IMR-90 (cell line): Measurements from ENCODE around the gene MBD2. TPM values are rescaled to one million over a fixed set of nuclear protein-coding genes. Genes with fewer than 3 reads are reported as not detected.

Experiments used
- ATAC-seq: fragments of 200-7000 bp; cut with Tn5 transposase; 2 replicates; pipeline ENCODE4 v1.9.1; 2020; ENCODE audit warnings: low read depth, mild to moderate bottlenecking, moderate library complexity
- BruUV-seq: library from RNA; stranded (reverse); fragments of 400-500 nt; replicated peaks from 2 replicates; lab custom pipeline; 2021; lab: Mats Ljungman, UMichigan
- CTCF ChIA-PET: fragments of 300-600 bp; formaldehyde crosslinking; extraction: SDS; loops from one replicate; lab custom pipeline; 2021; ENCODE audit warnings: antibody characterized with exemption; lab: Yijun Ruan, JAX
- POLR2A ChIA-PET: fragments of 300-600 bp; sonication (Branson Sonifier 250); formaldehyde crosslinking; loops from one replicate; lab custom pipeline; 2022; ENCODE audit warnings: antibody characterized with exemption; ENCODE audit not compliant: unreplicated experiment; lab: Charles Lee
- DNase-seq: peaks from one replicate; pipeline ENCODE4 v3.0.0; 2013
- H2AFZ ChIP-seq: replicated peaks from 2 replicates; pipeline ENCODE3; 2013; ENCODE audit warnings: low read length, mild to moderate bottlenecking; ENCODE audit not compliant: poor library complexity
- H2AK5ac ChIP-seq: 2 replicates; pipeline ENCODE4 v1.6.1; 2013; ENCODE audit warnings: low read depth, low read length, inconsistent platforms
- H2AK9ac ChIP-seq: replicated peaks from 2 replicates; pipeline ENCODE3; 2013; ENCODE audit warnings: mild to moderate bottlenecking, low read depth, low read length, moderate library complexity; ENCODE audit not compliant: poor library complexity
- H2BK120ac ChIP-seq: 2 replicates; pipeline ENCODE4 v1.6.1; 2013; ENCODE audit warnings: low read depth, low read length, inconsistent platforms
- H2BK15ac ChIP-seq: 3 replicates; pipeline ENCODE4 v1.6.1; 2013; ENCODE audit warnings: low read depth, low read length, inconsistent platforms
- H2BK20ac ChIP-seq: 2 replicates; pipeline ENCODE4 v1.6.1; 2013; ENCODE audit warnings: low read depth, mild to moderate bottlenecking, inconsistent platforms, low read length, moderate library complexity
- H2BK5ac ChIP-seq: 2 replicates; pipeline ENCODE4 v1.6.1; 2013; ENCODE audit warnings: mild to moderate bottlenecking, low read depth, low read length, inconsistent platforms; ENCODE audit not compliant: poor library complexity, severe bottlenecking
- H3K14ac ChIP-seq: replicated peaks from 2 replicates; pipeline ENCODE4 v1.6.1; 2013; ENCODE audit warnings: low read depth, low read length, inconsistent platforms
- H3K18ac ChIP-seq: 2 replicates; pipeline ENCODE4 v1.6.1; 2013; ENCODE audit warnings: low read depth, low read length, control low read depth
- H3K23ac ChIP-seq: 2 replicates; pipeline ENCODE4 v1.6.1; 2013; ENCODE audit warnings: low read depth, low read length, inconsistent platforms
- H3K27ac ChIP-seq: 2 replicates; pipeline ENCODE4 v1.5.1; 2013; ENCODE audit warnings: mild to moderate bottlenecking, control low read depth, low read length; ENCODE audit not compliant: insufficient read depth
- H3K27me3 ChIP-seq: 2 replicates; pipeline ENCODE4 v1.6.1; 2013; ENCODE audit warnings: low read length; ENCODE audit not compliant: control insufficient read depth, insufficient read depth
- H3K36me3 ChIP-seq: 2 replicates; pipeline ENCODE4 v1.6.1; 2013; ENCODE audit warnings: low read length, mixed read lengths; ENCODE audit not compliant: control insufficient read depth, insufficient read depth
- H3K4ac ChIP-seq: 2 replicates; pipeline ENCODE4 v1.6.1; 2013; ENCODE audit warnings: low read depth, low read length, inconsistent platforms
- H3K4me1 ChIP-seq: 2 replicates; pipeline ENCODE4 v1.6.1; 2013; ENCODE audit warnings: low read length, mixed read lengths; ENCODE audit not compliant: control insufficient read depth, insufficient read depth
- H3K4me2 ChIP-seq: 2 replicates; pipeline ENCODE4 v1.6.1; 2013; ENCODE audit warnings: low read depth, mild to moderate bottlenecking, control low read depth, low read length, moderate library complexity
- H3K4me3 ChIP-seq: 2 replicates; pipeline ENCODE4 v1.5.1; 2013; ENCODE audit warnings: low read depth, mild to moderate bottlenecking, control low read depth, low read length, moderate library complexity; ENCODE audit not compliant: insufficient read depth
- H3K56ac ChIP-seq: 2 replicates; pipeline ENCODE4 v1.6.1; 2013; ENCODE audit warnings: low read length, inconsistent platforms; ENCODE audit not compliant: insufficient read depth; ENCODE audit errors: extremely low read depth
- H3K79me1 ChIP-seq, 2 experiments: 2 replicates each; pipeline ENCODE4 v1.6.1; 2013; ENCODE audit warnings: low read length in 2 of 2, inconsistent platforms in 1 of 2, low read depth in 1 of 2
- H3K9ac ChIP-seq: 2 replicates; pipeline ENCODE4 v1.6.1; 2013; ENCODE audit warnings: low read depth, low read length, control low read depth
- H3K9me1 ChIP-seq: 2 replicates; pipeline ENCODE4 v1.6.1; 2013; ENCODE audit warnings: low read length, inconsistent platforms; ENCODE audit not compliant: insufficient read depth
- H3K9me3 ChIP-seq: 2 replicates; pipeline ENCODE4 v1.6.1; 2013; ENCODE audit warnings: low read length; ENCODE audit not compliant: control insufficient read depth, insufficient read depth
- H4K20me1 ChIP-seq: 2 replicates; pipeline ENCODE4 v1.6.1; 2013; ENCODE audit warnings: low read length, inconsistent platforms; ENCODE audit not compliant: insufficient read depth
- H4K5ac ChIP-seq: 2 replicates; pipeline ENCODE4 v1.6.1; 2013; ENCODE audit warnings: mild to moderate bottlenecking, low read depth, low read length, control low read depth
- H4K8ac ChIP-seq, 2 experiments: 2 replicates each; pipeline ENCODE4 v1.6.1; 2013; ENCODE audit warnings: low read depth in 2 of 2, low read length in 2 of 2, control low read depth in 1 of 2, inconsistent platforms in 1 of 2
- H4K91ac ChIP-seq: 2 replicates; pipeline ENCODE4 v1.6.1; 2013; ENCODE audit warnings: low read depth, low read length, inconsistent platforms; ENCODE audit not compliant: insufficient read depth
- CHD1 ChIP-seq: IDR thresholded peaks from 2 replicates; pipeline ENCODE4 v1.6.1; 2012; ENCODE audit warnings: low read depth, low read length, improper control_type of control experiment
- CTCF ChIP-seq: conservative IDR thresholded peaks from 2 replicates; pipeline ENCODE4 v1.5.1; 2012; ENCODE audit warnings: mild to moderate bottlenecking, low read depth, low read length, improper control_type of control experiment
- FOS ChIP-seq: fragments of 150-350 bp; IDR thresholded peaks from 2 replicates; pipeline ENCODE4 v1.6.1; 2016; ENCODE audit warnings: low read depth, low read length
- MAZ ChIP-seq: IDR thresholded peaks from 2 replicates; pipeline ENCODE4 v1.6.1; 2012; ENCODE audit warnings: low read depth, mild to moderate bottlenecking, low read length, improper control_type of control experiment, moderate library complexity, borderline replicate concordance
- MXI1 ChIP-seq: IDR thresholded peaks from 2 replicates; pipeline ENCODE4 v1.6.1; 2012; ENCODE audit warnings: low read depth, mild to moderate bottlenecking, low read length, moderate library complexity, borderline replicate concordance
- NFE2L2 ChIP-seq: fragments of 150-350 bp; IDR thresholded peaks from 2 replicates; pipeline ENCODE4 v1.6.1; 2016; ENCODE audit warnings: low read depth, mild to moderate bottlenecking, low read length
- RAD21 ChIP-seq: IDR thresholded peaks from 2 replicates; pipeline ENCODE4 v1.6.1; 2012; ENCODE audit warnings: low read length, improper control_type of control experiment
- RFX5 ChIP-seq: IDR thresholded peaks from 2 replicates; pipeline ENCODE4 v1.8.0; 2012; ENCODE audit warnings: low read depth, mild to moderate bottlenecking, low read length, moderate library complexity
- SMC3 ChIP-seq: fragments of 150-350 bp; IDR thresholded peaks from 2 replicates; pipeline ENCODE4 v1.6.1; 2016; ENCODE audit warnings: low read depth, mild to moderate bottlenecking, antibody characterized with exemption, low read length, moderate library complexity
- WGBS, 2 experiments: methylation state at CpG; one replicate each; pipeline versions ENCODE4 v1.1.5 to v1.1.7; 2013; ENCODE audit warnings: missing lambda C conversion rate in 2 of 2; ENCODE audit not compliant: insufficient read length in 1 of 2; ENCODE audit errors: extremely low coverage in 2 of 2; 5-methylcytosine and 5-hydroxymethylcytosine counted together
- dilution Hi-C: fragments of 300-500 bp; cut with HindIII; formaldehyde crosslinking; loops from one replicate; pipeline ENCODE4 v1.14.3; 2018; ENCODE audit warnings: low sequenced_read_pairs; ENCODE audit not compliant: unreplicated experiment
- in situ Hi-C: fragments of 300-500 bp; cut with MboI; formaldehyde crosslinking; loops from 3 replicates; pipeline ENCODE4 v1.14.3; 2019; ENCODE audit warnings: low sequenced_read_pairs, inconsistent platforms, mixed read lengths
- intact Hi-C: fragments of 100-400 bp; cut with micrococcal nuclease; formaldehyde crosslinking; loops from 2 replicates; pipeline ENCODE4 v1.10.0; 2022
- polyA plus RNA-seq, 3 experiments: library from polyadenylated mRNA; depleted of rRNA; stranded (reverse); fragments of >200 nt; gene quantifications; 2 replicates each; pipeline ENCODE4 v1.2.3, GENCODE V29; 2012; ENCODE audit warnings: low replicate concordance in 1 of 3
- total RNA-seq: library from RNA; depleted of rRNA; stranded (reverse); fragments of >200 nt; gene quantifications from 2 replicates; pipeline ENCODE4 v1.2.3, GENCODE V29; 2012

The MBD2 gene
- total and polyA plus RNA-seq, 2 of the 4 experiments (the other 2 are of a cell fraction): 9.7 to 29.5 TPM

- Histone ChIP-seq H3K4ac (no peak overlapping the region), H2AK9ac (no peak overlapping the region), H2BK20ac (no peak overlapping the region), H3K36me3 (no peaks in the 10 kb centered on the region), H3K9me3 (no peaks in the 10 kb centered on the region), H2BK5ac (no peak overlapping the region), H4K20me1 (no peaks in the 10 kb centered on the region), H4K91ac (no peak overlapping the region), H3K56ac (no peak overlapping the region), H4K5ac (no peak overlapping the region), H3K18ac (no peak overlapping the region), H2AK5ac (no peak overlapping the region), H3K9me1 (no peaks in the 10 kb centered on the region), H3K14ac (no peak overlapping the region), H3K9ac (no peak overlapping the region), H2AFZ (no peak overlapping the region), H2BK120ac (no peak overlapping the region), H3K4me3 (no peak overlapping the region), H3K27me3 (peaks cover 4% of the 10 kb centered on the region), H3K23ac (no peak overlapping the region), H3K4me1 (no peaks in the 10 kb centered on the region), H3K27ac (no peak overlapping the region), H4K8ac (no peak overlapping the region), H2BK15ac (no peak overlapping the region), H3K4me2 (no peak overlapping the region), H3K79me1 (no peaks in the 10 kb centered on the region)
- ATAC-seq (no peak; the same call in 1 of the 2 replicates), DNase-seq (no peak)
- intact Hi-C loops (no loop called here), dilution Hi-C loops (no loop called here), in situ Hi-C loops (no loop called here)
- 80% methylated on average over 2 of the region's 3 CpGs; no CpG with 5 or more reads in 1 of the 2 experiments for WGBS, 2 experiments
- TF ChIP-seq MAZ (no peak), RAD21 (no peak), FOS (no peak), CTCF (no peak), NFE2L2 (no peak), MXI1 (no peak), CHD1 (no peak), RFX5 (no peak), SMC3 (no peak)
- CTCF ChIA-PET: no interaction called here
- BruUV-seq: no TSS peak
- POLR2A ChIA-PET: no interaction called here
These were observed 8.8 kb upstream of the MBD2 start for GRCh38 chr18:54233228-54233625.
